Endothelial cell of umbilical vein (primary cell): ENCODE data around the gene P2RY8. TPM values are rescaled to one million over a fixed set of nuclear protein-coding genes. Genes with fewer than 3 reads are reported as not detected.
"Not testable (repeated sequence)": the region's sequence is repeated elsewhere in the genome, so short reads cannot be mapped to it uniquely, and the experiment has no call there.

Experiments
- BruUV-seq: library from RNA; stranded (reverse); fragments of 400-500 nt; replicated peaks from 2 replicates; lab custom pipeline; 2021; lab: Mats Ljungman, UMichigan
- CTCF ChIA-PET: fragments of 300-600, 350-600 bp; sonication (Branson Sonifier 250); formaldehyde crosslinking; loops from one replicate; lab custom pipeline; 2021; ENCODE audit warnings: antibody characterized with exemption, inconsistent platforms; lab: Charles Lee
- POLR2A ChIA-PET: fragments of 300-600, 350-600 bp; sonication (Branson Sonifier 250); formaldehyde crosslinking; loops from one replicate; lab custom pipeline; 2021; ENCODE audit warnings: antibody characterized with exemption, inconsistent platforms; lab: Charles Lee
- DNase-seq: peaks from one replicate; pipeline ENCODE4 v3.0.0-alpha.2; 2011; ENCODE audit warnings: low read depth, low spot score
- FAIRE-seq: peaks from 2 replicates; lab custom pipeline; 2011; peaks lifted over from hg19 to GRCh38; lab: Jason Lieb, UNC
- H2AFZ ChIP-seq: 2 replicates; pipeline ENCODE4 v1.6.0; 2012; ENCODE audit warnings: low read depth, low read length, control low read depth, inconsistent platforms
- H3K27ac ChIP-seq: 2 replicates; pipeline ENCODE4 v1.5.1; 2011; ENCODE audit warnings: low read depth, mild to moderate bottlenecking, control low read depth, low read length, moderate library complexity; ENCODE audit not compliant: insufficient read depth
- H3K27me3 ChIP-seq, 2 experiments: 2 replicates each; pipeline versions ENCODE4 v1.6.0 to v1.6.1; 2011; ENCODE audit warnings: low read length in 2 of 2, mixed read lengths in 1 of 2; ENCODE audit not compliant: control insufficient read depth in 2 of 2, insufficient read depth in 2 of 2
- H3K36me3 ChIP-seq, 2 experiments: 2 replicates in 1 of 2; 3 replicates in 1 of 2; pipeline ENCODE4 v1.5.1; 2011; ENCODE audit warnings: low read length in 2 of 2, mild to moderate bottlenecking in 1 of 2, moderate library complexity in 1 of 2; ENCODE audit not compliant: control insufficient read depth in 2 of 2, insufficient read depth in 2 of 2; ENCODE audit errors: extremely low read depth in 1 of 2
- H3K4me1 ChIP-seq: 3 replicates; pipeline ENCODE4 v1.5.1; 2011; ENCODE audit warnings: mild to moderate bottlenecking, low read length; ENCODE audit not compliant: control insufficient read depth, insufficient read depth; ENCODE audit errors: extremely low read depth
- H3K4me2 ChIP-seq: 2 replicates; pipeline ENCODE4 v1.6.1; 2011; ENCODE audit warnings: low read length, control low read depth, mixed read lengths; ENCODE audit not compliant: insufficient read depth
- H3K4me3 ChIP-seq, 3 experiments: fragments of 200-600 bp in 1 of 3; sonication (generic), shearing (Covaris generic) in 1 of 3; replicated peaks in 1 of 3; 2 replicates each; pipeline ENCODE4 v1.5.1; 2011 to 2016; ENCODE audit warnings: control low read depth in 3 of 3, low read length in 3 of 3, mild to moderate bottlenecking in 2 of 3, inconsistent platforms in 1 of 3, low read depth in 1 of 3, moderate library complexity in 1 of 3; ENCODE audit not compliant: insufficient read depth in 1 of 3
- H3K79me2 ChIP-seq: 2 replicates; pipeline ENCODE4 v1.6.0; 2012; ENCODE audit warnings: low read length, inconsistent platforms; ENCODE audit not compliant: control insufficient read depth, insufficient read depth
- H3K9ac ChIP-seq: replicated peaks from 2 replicates; pipeline ENCODE3; 2011; ENCODE audit warnings: low read length, control low read depth; ENCODE audit not compliant: insufficient read depth; ENCODE audit errors: extremely low read depth
- H3K9me1 ChIP-seq: replicated peaks from 3 replicates; pipeline ENCODE4 v1.6.0; 2011; ENCODE audit warnings: mild to moderate bottlenecking, low read length; ENCODE audit not compliant: control insufficient read depth, insufficient read depth; ENCODE audit errors: extremely low read depth
- H3K9me3 ChIP-seq: replicated peaks from 2 replicates; pipeline ENCODE4 v1.5.1; 2012; ENCODE audit warnings: low read length, inconsistent platforms; ENCODE audit not compliant: control insufficient read depth, insufficient read depth
- H4K20me1 ChIP-seq: replicated peaks from 2 replicates; pipeline ENCODE3; 2011; ENCODE audit warnings: mild to moderate bottlenecking, low read length; ENCODE audit not compliant: control insufficient read depth, insufficient read depth; ENCODE audit errors: extremely low read depth
- EZH2 ChIP-seq: IDR thresholded peaks from 2 replicates; pipeline ENCODE4 v1.6.1; 2012; ENCODE audit warnings: borderline replicate concordance, low read depth, mild to moderate bottlenecking, moderate library complexity, low read length, inconsistent platforms; ENCODE audit not compliant: severe bottlenecking
- FOS ChIP-seq: IDR thresholded peaks from 2 replicates; pipeline ENCODE4 v1.6.1; 2011; ENCODE audit warnings: mild to moderate bottlenecking, low read length, moderate library complexity, borderline replicate concordance; ENCODE audit not compliant: insufficient read depth
- GATA2 ChIP-seq: IDR thresholded peaks from 2 replicates; pipeline ENCODE4 v1.7.0; 2011; ENCODE audit warnings: low read depth, mild to moderate bottlenecking, moderate library complexity, mixed read lengths, low read length; ENCODE audit not compliant: insufficient read length, insufficient read depth
- JUN ChIP-seq: IDR thresholded peaks from 2 replicates; pipeline ENCODE4 v1.6.1; 2011; ENCODE audit warnings: borderline replicate concordance, low read depth; ENCODE audit not compliant: insufficient read length, insufficient read depth
- MYC ChIP-seq: IDR thresholded peaks from one replicate; pipeline ENCODE4 v1.6.1; 2011; ENCODE audit warnings: mild to moderate bottlenecking, low read depth, low read length
- POLR2A ChIP-seq: IDR thresholded peaks from 2 replicates; pipeline ENCODE4 v1.6.1; 2012; ENCODE audit warnings: low read depth, mild to moderate bottlenecking, control low read depth, low read length
- POLR2AphosphoS5 ChIP-seq: IDR thresholded peaks from 2 replicates; pipeline ENCODE4 v1.6.1; 2012; ENCODE audit warnings: low read depth, mild to moderate bottlenecking, control low read depth, low read length, moderate library complexity; ENCODE audit not compliant: insufficient read depth
- dilution Hi-C: fragments of 300-500 bp; cut with MboI; formaldehyde crosslinking; loops from one replicate; pipeline ENCODE4 v1.15.0; 2019; ENCODE audit warnings: low sequenced_read_pairs; ENCODE audit not compliant: extremely low pct_ligation_motif_present
- intact Hi-C: fragments of 100-400 bp; cut with micrococcal nuclease; formaldehyde crosslinking; loops from one replicate; pipeline ENCODE4 v1.10.0; 2022
- polyA plus RNA-seq, 4 experiments: library from polyadenylated mRNA; depleted of rRNA in 3 of 4; stranded (reverse) in 3 of 4; unstranded in 1 of 4; fragments of >200 nt; gene quantifications; 2 replicates each; pipeline versions ENCODE4 v1.2.1 to v1.2.3, GENCODE V29; 2011 to 2012; ENCODE audit warnings: missing spikeins in 1 of 4
- total RNA-seq: library from RNA; stranded (reverse); gene quantifications from 2 replicates; pipeline ENCODE4 v1.2.3, GENCODE V29; 2021
- TF ChIP-seq, protein P1 (sequence below), 2 donors: IDR thresholded peaks; 1 replicate in 1 of 2; 2 replicates in 1 of 2; pipeline ENCODE4 v1.5.1; 2011; ENCODE audit warnings: low read length in 2 of 2, mild to moderate bottlenecking in 2 of 2, moderate library complexity in 2 of 2, control low read depth in 1 of 2, inconsistent platforms in 1 of 2, low read depth in 1 of 2; ENCODE audit not compliant: insufficient read depth in 1 of 2; ENCODE audit errors: extremely low read depth in 1 of 2
- TF ChIP-seq, protein P2 (sequence below): IDR thresholded peaks from 2 replicates; pipeline ENCODE4 v1.6.1; 2011; ENCODE audit not compliant: insufficient read depth, insufficient read length

The P2RY8 gene
- total and polyA plus RNA-seq, 2 donors (not counting 3 experiments of a cell fraction or from before 2014, with no cell fraction given): not detected

DNA sequence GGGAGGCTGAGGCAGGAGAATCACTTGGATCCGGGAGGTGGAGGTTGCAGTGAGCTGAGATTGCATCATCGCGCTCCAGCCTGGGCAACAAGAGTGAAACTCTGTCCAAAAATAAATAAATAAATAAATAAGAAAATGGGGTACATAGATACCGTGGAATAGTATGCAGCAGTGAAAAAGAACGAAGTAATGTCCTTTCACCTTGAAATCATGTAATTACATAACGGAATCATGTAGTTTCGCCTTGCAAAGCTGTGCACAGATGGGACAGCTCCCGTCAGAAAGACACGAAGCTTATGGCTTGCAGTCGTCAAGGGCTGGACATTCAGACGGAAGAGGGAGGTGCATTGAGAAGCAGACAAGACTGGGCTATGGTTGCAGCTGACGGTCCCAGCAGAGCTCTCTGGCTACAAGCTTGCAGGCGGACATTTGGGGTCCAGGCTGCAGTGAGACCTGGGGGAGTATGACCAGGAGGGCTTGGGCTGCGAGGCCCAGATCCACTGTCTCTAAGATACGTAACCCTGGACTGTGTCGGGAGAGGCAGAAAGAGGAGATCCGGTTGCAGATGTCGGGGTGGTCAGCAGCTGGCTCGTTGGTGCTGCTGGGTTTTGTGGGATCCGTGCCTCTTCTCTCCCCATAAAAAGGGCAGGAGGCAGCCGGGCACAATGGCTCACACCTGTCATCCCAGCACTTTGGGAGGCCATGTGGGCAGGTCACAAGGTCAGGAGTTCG is 6.2 kb upstream of the P2RY8 start:
- H3K9me1 ChIP-seq: no peaks in the 10 kb centered on the region
- intact Hi-C loops: no loop called here
- no peaks in the 10 kb centered on the region for H3K36me3 ChIP-seq
- H3K79me2 ChIP-seq: no peaks in the 10 kb centered on the region
- TF ChIP-seq JUN (no peak), EZH2 (no peak), POLR2A (no peak), MYC (no peak), GATA2 (no peak), POLR2AphosphoS5 (no peak), FOS (no peak)
- TF ChIP-seq, protein P1, sequence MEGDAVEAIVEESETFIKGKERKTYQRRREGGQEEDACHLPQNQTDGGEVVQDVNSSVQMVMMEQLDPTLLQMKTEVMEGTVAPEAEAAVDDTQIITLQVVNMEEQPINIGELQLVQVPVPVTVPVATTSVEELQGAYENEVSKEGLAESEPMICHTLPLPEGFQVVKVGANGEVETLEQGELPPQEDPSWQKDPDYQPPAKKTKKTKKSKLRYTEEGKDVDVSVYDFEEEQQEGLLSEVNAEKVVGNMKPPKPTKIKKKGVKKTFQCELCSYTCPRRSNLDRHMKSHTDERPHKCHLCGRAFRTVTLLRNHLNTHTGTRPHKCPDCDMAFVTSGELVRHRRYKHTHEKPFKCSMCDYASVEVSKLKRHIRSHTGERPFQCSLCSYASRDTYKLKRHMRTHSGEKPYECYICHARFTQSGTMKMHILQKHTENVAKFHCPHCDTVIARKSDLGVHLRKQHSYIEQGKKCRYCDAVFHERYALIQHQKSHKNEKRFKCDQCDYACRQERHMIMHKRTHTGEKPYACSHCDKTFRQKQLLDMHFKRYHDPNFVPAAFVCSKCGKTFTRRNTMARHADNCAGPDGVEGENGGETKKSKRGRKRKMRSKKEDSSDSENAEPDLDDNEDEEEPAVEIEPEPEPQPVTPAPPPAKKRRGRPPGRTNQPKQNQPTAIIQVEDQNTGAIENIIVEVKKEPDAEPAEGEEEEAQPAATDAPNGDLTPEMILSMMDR (IDR thresholded peaks at IDR 0.05; ENCODE audit: extremely low read depth in 1 of 2, insufficient read depth in 1 of 2, low read depth in 1 of 2, low read length in 2 of 2): no peak
- TF ChIP-seq, protein P2, sequence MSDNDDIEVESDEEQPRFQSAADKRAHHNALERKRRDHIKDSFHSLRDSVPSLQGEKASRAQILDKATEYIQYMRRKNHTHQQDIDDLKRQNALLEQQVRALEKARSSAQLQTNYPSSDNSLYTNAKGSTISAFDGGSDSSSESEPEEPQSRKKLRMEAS: no peak
- no peak for DNase-seq
- no peak overlapping the region for H3K4me2 ChIP-seq
- POLR2A ChIA-PET: no interaction called here
- H3K27me3 ChIP-seq: no peaks in the 10 kb centered on the region
- CTCF ChIA-PET: no interaction called here
- no peaks in the 10 kb centered on the region for H3K9me3 ChIP-seq
- FAIRE-seq: no peak
- no peaks in the 10 kb centered on the region for H4K20me1 ChIP-seq
- H3K4me3 ChIP-seq: no peak overlapping the region
- BruUV-seq: no TSS peak
- no peak overlapping the region for H3K9ac ChIP-seq
- H2AFZ ChIP-seq: no peak overlapping the region
- H3K27ac ChIP-seq: no peak overlapping the region
- dilution Hi-C loops: no loop called here
- no peaks in the 10 kb centered on the region for H3K4me1 ChIP-seq

DNA sequence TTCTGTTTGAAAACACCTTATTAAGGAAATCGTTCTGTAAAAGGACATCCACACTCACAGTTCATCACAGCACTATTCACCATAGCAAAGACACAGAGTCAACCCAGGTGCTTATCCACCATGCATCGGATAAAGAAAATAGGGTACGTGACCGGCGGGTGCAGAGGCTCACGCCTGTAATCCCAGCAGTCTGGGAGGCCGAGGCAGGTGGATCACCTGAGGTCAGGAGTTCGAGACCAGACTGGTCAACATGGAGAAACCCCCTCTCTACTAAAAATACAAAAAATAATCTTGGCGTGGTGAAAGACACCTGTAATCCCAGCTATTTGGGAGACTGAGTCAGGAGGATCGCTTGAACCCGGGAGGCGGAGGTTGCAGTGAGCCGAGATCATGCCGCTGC is 2.2 kb upstream of the P2RY8 start:
- POLR2A ChIA-PET, CTCF ChIA-PET, DNase-seq, H3K79me2 ChIP-seq, H3K9ac ChIP-seq, H3K27ac ChIP-seq, H4K20me1 ChIP-seq, H3K36me3 ChIP-seq, H2AFZ ChIP-seq, H3K4me2 ChIP-seq, H3K27me3 ChIP-seq, H3K4me1 ChIP-seq, H3K4me3 ChIP-seq, FAIRE-seq, intact Hi-C loops, BruUV-seq, H3K9me3 ChIP-seq, dilution Hi-C loops, H3K9me1 ChIP-seq: not testable (repeated sequence)

DNA sequence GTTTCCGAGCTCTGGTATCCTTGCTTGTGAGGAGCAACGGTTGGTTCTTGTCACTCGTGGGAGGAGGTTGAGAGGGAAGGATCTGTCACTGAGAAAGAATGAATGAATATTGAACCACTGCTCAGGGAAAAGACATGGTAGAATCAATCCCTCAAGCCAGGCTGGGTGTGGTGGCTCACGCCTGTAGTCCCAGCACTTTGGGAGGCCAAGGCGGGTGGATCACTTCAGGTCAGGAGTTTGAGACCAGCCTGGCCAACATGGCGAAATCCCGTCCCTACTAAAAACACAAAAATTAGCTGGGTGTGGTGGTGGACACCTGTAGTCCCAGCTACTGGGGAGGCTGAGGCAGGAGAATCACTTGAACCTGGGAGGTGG is 718 bp upstream of the P2RY8 start:
- H3K4me1 ChIP-seq, H3K27me3 ChIP-seq, H3K27ac ChIP-seq, H3K79me2 ChIP-seq, H4K20me1 ChIP-seq, POLR2A ChIA-PET, CTCF ChIA-PET, dilution Hi-C loops, H3K4me3 ChIP-seq, H3K36me3 ChIP-seq, H3K4me2 ChIP-seq, DNase-seq, FAIRE-seq, H3K9me3 ChIP-seq, BruUV-seq, intact Hi-C loops, H3K9me1 ChIP-seq, H3K9ac ChIP-seq, H2AFZ ChIP-seq: not testable (repeated sequence)
